ENCODE measurements around the gene PAK1. TPM values are rescaled to one million over a fixed set of nuclear protein-coding genes. Genes with fewer than 3 reads are reported as not detected.

The PAK1 gene
- total and polyA plus RNA-seq, 2 of the 8 experiments (the other 6 are each of a cell fraction or from before 2014, with no cell fraction given): 87.7 to 151 TPM

- no peak overlapping the region for H2BK12ac ChIP-seq (ENCODE audit: low read depth, low read length)
- H2BK5ac ChIP-seq (ENCODE audit: low read depth, low read length): no peak overlapping the region
- H3K9me3 ChIP-seq (ENCODE audit: insufficient read depth in 2 of 2, low read depth in 1 of 2, low read length in 1 of 2): no peaks in the 10 kb centered on the region
- H3K14ac ChIP-seq (ENCODE audit: insufficient read length): no peak overlapping the region
- ChIA-PET CTCF (ENCODE audit: partially characterized antibody) (interaction anchor here (0.8 to 0.9 kb wide), 2 partner anchors 57 to 255 kb away, joined by 3 read pairs; no protein-coding TSS in a partner anchor), POLR2A (ENCODE audit: partially characterized antibody) (no interaction called here)
- FAIRE-seq (no peak), DNase-seq (ENCODE audit: low read depth in 1 of 2, low spot score in 2 of 2) (no peak)
- no peak overlapping the region for H3K9ac ChIP-seq (replicated peaks in 1 of 4; ENCODE audit: extremely low read depth in 1 of 4, low read depth in 3 of 4, low read length in 3 of 4)
- H2AK5ac ChIP-seq (ENCODE audit: low read depth, low read length): no peak overlapping the region
- peaks cover 6 to 54% (median 26%) of the 10 kb centered on the region in 4 experiments for H3K36me3 ChIP-seq (ENCODE audit: control insufficient read depth in 2 of 4, insufficient read depth in 4 of 4, low read length in 3 of 4)
- H3K27me3 ChIP-seq (replicated peaks in 1 of 4; ENCODE audit: control insufficient read depth in 3 of 4, extremely low read depth in 1 of 4, insufficient read depth in 3 of 4, low read length in 3 of 4): no peaks in the 10 kb centered on the region
- WGBS, 2 experiments (ENCODE audit: extremely low coverage in 1 of 2, insufficient coverage in 1 of 2, insufficient read length in 1 of 2, insufficient replicate concordance in 2 of 2, low coverage in 1 of 2, low lambda C conversion rate in 2 of 2, missing lambda C conversion rate in 1 of 2): 92% methylated on average over 3 of the region's 3 CpGs; no CpG with 5 or more reads in 1 of the 2 experiments
- no peak overlapping the region for H3K4me3 ChIP-seq (ENCODE audit: extremely low read depth in 1 of 4, insufficient read depth in 2 of 4, low read depth in 3 of 4, low read length in 4 of 4)
- no peaks in the 10 kb centered on the region for H3K4me1 ChIP-seq (replicated peaks in 1 of 4; ENCODE audit: control insufficient read depth in 3 of 4, insufficient read depth in 4 of 4, low read length in 3 of 4)
- H4K20me1 ChIP-seq (replicated peaks in 1 of 2; ENCODE audit: control insufficient read depth in 1 of 2, insufficient read depth in 2 of 2, low read length in 2 of 2): no peaks in the 10 kb centered on the region
- H3K56ac ChIP-seq (replicated peaks; ENCODE audit: insufficient read length, low read depth, low read length): no peak overlapping the region
- no peaks in the 10 kb centered on the region for H3K23me2 ChIP-seq (ENCODE audit: low read depth, low read length)
- H3K18ac ChIP-seq (ENCODE audit: extremely low read depth, low read length): no peak overlapping the region
- no peaks in the 10 kb centered on the region for H3K79me2 ChIP-seq (ENCODE audit: control insufficient read depth in 1 of 2, insufficient read depth in 2 of 2, low read length in 2 of 2)
- H2BK15ac ChIP-seq (ENCODE audit: low read length): no peak overlapping the region
- H2AFZ ChIP-seq (ENCODE audit: low read length): no peak overlapping the region
- H3K79me1 ChIP-seq (ENCODE audit: low read depth, low read length): no peaks in the 10 kb centered on the region
- no peak overlapping the region for H3K27ac ChIP-seq (ENCODE audit: low read depth, low read length)
- no peak overlapping the region for H4K5ac ChIP-seq (ENCODE audit: insufficient read length, low read depth, low read length)
- no peak overlapping the region for H2BK120ac ChIP-seq (replicated peaks; ENCODE audit: low read depth, low read length)
- H3K4ac ChIP-seq (replicated peaks; ENCODE audit: insufficient read length, low read depth, low read length): no peak overlapping the region
- H4K91ac ChIP-seq (replicated peaks; ENCODE audit: insufficient read length, low read length): no peak overlapping the region
- H3K4me2 ChIP-seq (ENCODE audit: insufficient read depth in 1 of 2, low read depth in 2 of 2, low read length in 2 of 2): no peak overlapping the region
- H3K23ac ChIP-seq (ENCODE audit: insufficient read length): no peak overlapping the region
- no peak overlapping the region for H4K8ac ChIP-seq (ENCODE audit: extremely low read depth, insufficient read depth, low read length)
- no peak overlapping the region for H2BK20ac ChIP-seq (ENCODE audit: low read length)
- TF ChIP-seq TBP (IDR thresholded peaks at IDR 0.05; ENCODE audit: low read depth, low read length): no peak
- no peak for TF ChIP-seq TAF1 (IDR thresholded peaks at IDR 0.05; ENCODE audit: low read depth, low read length)
- TF ChIP-seq ASH2L (IDR thresholded peaks at IDR 0.05; ENCODE audit: low read length): no peak
- TF ChIP-seq PHF8 (conservative IDR thresholded peaks at IDR 0.05; ENCODE audit: low read depth, low read length): no peak
- TF ChIP-seq BCL11A (IDR thresholded peaks at IDR 0.05; ENCODE audit: low read depth in 2 of 2, low read length in 2 of 2): no peak
- no peak for TF ChIP-seq CBX5 (IDR thresholded peaks at IDR 0.05; ENCODE audit: low read depth, low read length)
- no peak for TF ChIP-seq E2F6 (IDR thresholded peaks at IDR 0.05)
- no peak for TF ChIP-seq NRF1 (IDR thresholded peaks at IDR 0.05; ENCODE audit: low read depth, low read length)
- no peak for TF ChIP-seq EZH2 (IDR thresholded peaks at IDR 0.05; ENCODE audit: low read depth, low read length, severe bottlenecking)
- no peak for TF ChIP-seq BACH1 (IDR thresholded peaks at IDR 0.05; ENCODE audit: low read length)
- TF ChIP-seq ATF2 (IDR thresholded peaks at IDR 0.05; ENCODE audit: low read length): no peak
- no peak for TF ChIP-seq EP300 (IDR thresholded peaks at IDR 0.05; ENCODE audit: borderline replicate concordance in 1 of 2, low read depth in 2 of 2, low read length in 2 of 2)
Observed at GRCh38 chr11:77374611-77375031, 99.3 kb downstream of the PAK1 start.
